Right renal pelvis (tissue), 4 donors: ENCODE measurements around the gene PTPRE. TPM values are rescaled to one million over a fixed set of nuclear protein-coding genes. Genes with fewer than 3 reads are reported as not detected.

Source experiments
- DNase-seq, 4 donors: peaks; one replicate each; pipeline ENCODE4 v3.0.0-alpha.2; 2013; ENCODE audit warnings: low read depth in 4 of 4, low spot score in 3 of 4, missing footprints in 1 of 4
- polyA plus RNA-seq, 4 donors: library from polyadenylated mRNA; unstranded; fragments of 120-200 nt; gene quantifications; one replicate each; pipeline ENCODE4 v1.2.1, GENCODE V29; 2013; ENCODE audit not compliant: insufficient read length in 4 of 4

Gene PTPRE
- polyA plus RNA-seq, 4 donors, result 5.5 to 6.8 (median 6.2) TPM

- DNase-seq, result no peak
Measured at GRCh38 chr10:127995939-127996338, 89.0 kb downstream of the PTPRE start.

GRCh38 chr10:127996586-127996985, 89.7 kb downstream of the PTPRE start:
- no peak for DNase-seq

GRCh38 chr10:127997271-127997670, 90.4 kb downstream of the PTPRE start:
- no peak for DNase-seq

GRCh38 chr10:127997937-127998336, 91.0 kb downstream of the PTPRE start:
- peak in 1 of 4 donors; percentile 46 for DNase-seq

GRCh38 chr10:127998501-127999144, 91.7 kb downstream of the PTPRE start:
- no peak for DNase-seq

GRCh38 chr10:127999297-128000129, 92.6 kb downstream of the PTPRE start:
- DNase-seq, result no peak

GRCh38 chr10:128000471-128001362, 93.8 kb downstream of the PTPRE start:
- DNase-seq, result no peak

GRCh38 chr10:128001363-128001745, 94.5 kb downstream of the PTPRE start:
- no peak for DNase-seq

- no peak for DNase-seq
Measured at GRCh38 chr10:128001849-128002248, 94.9 kb downstream of the PTPRE start.

GRCh38 chr10:128003521-128003920, 96.6 kb downstream of the PTPRE start:
- no peak for DNase-seq

- no peak for DNase-seq
Measured at GRCh38 chr10:128005858-128006257, 99.0 kb downstream of the PTPRE start.

- no peak for DNase-seq
Measured at GRCh38 chr10:128007056-128007455, 100.2 kb downstream of the PTPRE start.

- no peak for DNase-seq
Measured at GRCh38 chr10:128007971-128008370, 101.1 kb downstream of the PTPRE start.

- no peak for DNase-seq
Measured at GRCh38 chr10:128008521-128009250, 101.8 kb downstream of the PTPRE start.

GRCh38 chr10:128009372-128010126, 102.6 kb downstream of the PTPRE start:
- no peak for DNase-seq

- DNase-seq, result peak in 3 of 4 donors; percentile 45 to 76 (median 50)
Measured at GRCh38 chr10:128011059-128011979, 104.4 kb downstream of the PTPRE start.

- no peak for DNase-seq
Measured at GRCh38 chr10:128013626-128014025, 106.7 kb downstream of the PTPRE start.

- no peak for DNase-seq
Measured at GRCh38 chr10:128014236-128014635, 107.3 kb downstream of the PTPRE start.
